ENCODE data around the gene RB1.

DNA sequence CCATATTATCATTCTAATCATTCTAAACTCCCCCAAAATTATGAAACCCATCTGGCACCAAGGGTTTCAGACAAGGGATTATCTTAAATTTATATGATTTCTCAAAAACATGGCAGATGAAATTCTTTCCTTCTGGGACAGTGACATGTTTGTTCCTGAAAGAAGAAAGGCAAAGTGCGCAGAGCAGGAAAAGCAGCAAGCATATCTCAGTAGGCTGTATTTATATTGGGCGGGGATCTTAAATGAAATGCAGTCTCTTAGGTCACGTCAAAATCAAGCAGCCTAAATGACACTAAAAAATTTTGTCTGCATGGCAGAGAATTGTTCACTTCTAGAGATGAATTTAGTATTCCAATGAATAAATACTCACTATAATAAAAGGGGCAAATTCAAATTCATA lies 180.0 kb downstream of the RB1 start:
- TF ChIP-seq, protein P1, sequence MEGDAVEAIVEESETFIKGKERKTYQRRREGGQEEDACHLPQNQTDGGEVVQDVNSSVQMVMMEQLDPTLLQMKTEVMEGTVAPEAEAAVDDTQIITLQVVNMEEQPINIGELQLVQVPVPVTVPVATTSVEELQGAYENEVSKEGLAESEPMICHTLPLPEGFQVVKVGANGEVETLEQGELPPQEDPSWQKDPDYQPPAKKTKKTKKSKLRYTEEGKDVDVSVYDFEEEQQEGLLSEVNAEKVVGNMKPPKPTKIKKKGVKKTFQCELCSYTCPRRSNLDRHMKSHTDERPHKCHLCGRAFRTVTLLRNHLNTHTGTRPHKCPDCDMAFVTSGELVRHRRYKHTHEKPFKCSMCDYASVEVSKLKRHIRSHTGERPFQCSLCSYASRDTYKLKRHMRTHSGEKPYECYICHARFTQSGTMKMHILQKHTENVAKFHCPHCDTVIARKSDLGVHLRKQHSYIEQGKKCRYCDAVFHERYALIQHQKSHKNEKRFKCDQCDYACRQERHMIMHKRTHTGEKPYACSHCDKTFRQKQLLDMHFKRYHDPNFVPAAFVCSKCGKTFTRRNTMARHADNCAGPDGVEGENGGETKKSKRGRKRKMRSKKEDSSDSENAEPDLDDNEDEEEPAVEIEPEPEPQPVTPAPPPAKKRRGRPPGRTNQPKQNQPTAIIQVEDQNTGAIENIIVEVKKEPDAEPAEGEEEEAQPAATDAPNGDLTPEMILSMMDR (conservative IDR thresholded peaks at IDR 0.05; ENCODE audit: low read depth in 2 of 2): no peak
- TF ChIP-seq EZH2phosphoT487 (IDR thresholded peaks at IDR 0.05; ENCODE audit: unreplicated experiment): no peak
- no peak for TF ChIP-seq EZH2 (IDR thresholded peaks at IDR 0.05; ENCODE audit: low read depth, unreplicated experiment)
- TF ChIP-seq POLR2AphosphoS5 (IDR thresholded peaks at IDR 0.05; ENCODE audit: low read depth): no peak
- TF ChIP-seq, protein P2, sequence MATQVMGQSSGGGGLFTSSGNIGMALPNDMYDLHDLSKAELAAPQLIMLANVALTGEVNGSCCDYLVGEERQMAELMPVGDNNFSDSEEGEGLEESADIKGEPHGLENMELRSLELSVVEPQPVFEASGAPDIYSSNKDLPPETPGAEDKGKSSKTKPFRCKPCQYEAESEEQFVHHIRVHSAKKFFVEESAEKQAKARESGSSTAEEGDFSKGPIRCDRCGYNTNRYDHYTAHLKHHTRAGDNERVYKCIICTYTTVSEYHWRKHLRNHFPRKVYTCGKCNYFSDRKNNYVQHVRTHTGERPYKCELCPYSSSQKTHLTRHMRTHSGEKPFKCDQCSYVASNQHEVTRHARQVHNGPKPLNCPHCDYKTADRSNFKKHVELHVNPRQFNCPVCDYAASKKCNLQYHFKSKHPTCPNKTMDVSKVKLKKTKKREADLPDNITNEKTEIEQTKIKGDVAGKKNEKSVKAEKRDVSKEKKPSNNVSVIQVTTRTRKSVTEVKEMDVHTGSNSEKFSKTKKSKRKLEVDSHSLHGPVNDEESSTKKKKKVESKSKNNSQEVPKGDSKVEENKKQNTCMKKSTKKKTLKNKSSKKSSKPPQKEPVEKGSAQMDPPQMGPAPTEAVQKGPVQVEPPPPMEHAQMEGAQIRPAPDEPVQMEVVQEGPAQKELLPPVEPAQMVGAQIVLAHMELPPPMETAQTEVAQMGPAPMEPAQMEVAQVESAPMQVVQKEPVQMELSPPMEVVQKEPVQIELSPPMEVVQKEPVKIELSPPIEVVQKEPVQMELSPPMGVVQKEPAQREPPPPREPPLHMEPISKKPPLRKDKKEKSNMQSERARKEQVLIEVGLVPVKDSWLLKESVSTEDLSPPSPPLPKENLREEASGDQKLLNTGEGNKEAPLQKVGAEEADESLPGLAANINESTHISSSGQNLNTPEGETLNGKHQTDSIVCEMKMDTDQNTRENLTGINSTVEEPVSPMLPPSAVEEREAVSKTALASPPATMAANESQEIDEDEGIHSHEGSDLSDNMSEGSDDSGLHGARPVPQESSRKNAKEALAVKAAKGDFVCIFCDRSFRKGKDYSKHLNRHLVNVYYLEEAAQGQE (IDR thresholded peaks at IDR 0.05; ENCODE audit: unreplicated experiment): no peak
- TF ChIP-seq, protein P3, sequence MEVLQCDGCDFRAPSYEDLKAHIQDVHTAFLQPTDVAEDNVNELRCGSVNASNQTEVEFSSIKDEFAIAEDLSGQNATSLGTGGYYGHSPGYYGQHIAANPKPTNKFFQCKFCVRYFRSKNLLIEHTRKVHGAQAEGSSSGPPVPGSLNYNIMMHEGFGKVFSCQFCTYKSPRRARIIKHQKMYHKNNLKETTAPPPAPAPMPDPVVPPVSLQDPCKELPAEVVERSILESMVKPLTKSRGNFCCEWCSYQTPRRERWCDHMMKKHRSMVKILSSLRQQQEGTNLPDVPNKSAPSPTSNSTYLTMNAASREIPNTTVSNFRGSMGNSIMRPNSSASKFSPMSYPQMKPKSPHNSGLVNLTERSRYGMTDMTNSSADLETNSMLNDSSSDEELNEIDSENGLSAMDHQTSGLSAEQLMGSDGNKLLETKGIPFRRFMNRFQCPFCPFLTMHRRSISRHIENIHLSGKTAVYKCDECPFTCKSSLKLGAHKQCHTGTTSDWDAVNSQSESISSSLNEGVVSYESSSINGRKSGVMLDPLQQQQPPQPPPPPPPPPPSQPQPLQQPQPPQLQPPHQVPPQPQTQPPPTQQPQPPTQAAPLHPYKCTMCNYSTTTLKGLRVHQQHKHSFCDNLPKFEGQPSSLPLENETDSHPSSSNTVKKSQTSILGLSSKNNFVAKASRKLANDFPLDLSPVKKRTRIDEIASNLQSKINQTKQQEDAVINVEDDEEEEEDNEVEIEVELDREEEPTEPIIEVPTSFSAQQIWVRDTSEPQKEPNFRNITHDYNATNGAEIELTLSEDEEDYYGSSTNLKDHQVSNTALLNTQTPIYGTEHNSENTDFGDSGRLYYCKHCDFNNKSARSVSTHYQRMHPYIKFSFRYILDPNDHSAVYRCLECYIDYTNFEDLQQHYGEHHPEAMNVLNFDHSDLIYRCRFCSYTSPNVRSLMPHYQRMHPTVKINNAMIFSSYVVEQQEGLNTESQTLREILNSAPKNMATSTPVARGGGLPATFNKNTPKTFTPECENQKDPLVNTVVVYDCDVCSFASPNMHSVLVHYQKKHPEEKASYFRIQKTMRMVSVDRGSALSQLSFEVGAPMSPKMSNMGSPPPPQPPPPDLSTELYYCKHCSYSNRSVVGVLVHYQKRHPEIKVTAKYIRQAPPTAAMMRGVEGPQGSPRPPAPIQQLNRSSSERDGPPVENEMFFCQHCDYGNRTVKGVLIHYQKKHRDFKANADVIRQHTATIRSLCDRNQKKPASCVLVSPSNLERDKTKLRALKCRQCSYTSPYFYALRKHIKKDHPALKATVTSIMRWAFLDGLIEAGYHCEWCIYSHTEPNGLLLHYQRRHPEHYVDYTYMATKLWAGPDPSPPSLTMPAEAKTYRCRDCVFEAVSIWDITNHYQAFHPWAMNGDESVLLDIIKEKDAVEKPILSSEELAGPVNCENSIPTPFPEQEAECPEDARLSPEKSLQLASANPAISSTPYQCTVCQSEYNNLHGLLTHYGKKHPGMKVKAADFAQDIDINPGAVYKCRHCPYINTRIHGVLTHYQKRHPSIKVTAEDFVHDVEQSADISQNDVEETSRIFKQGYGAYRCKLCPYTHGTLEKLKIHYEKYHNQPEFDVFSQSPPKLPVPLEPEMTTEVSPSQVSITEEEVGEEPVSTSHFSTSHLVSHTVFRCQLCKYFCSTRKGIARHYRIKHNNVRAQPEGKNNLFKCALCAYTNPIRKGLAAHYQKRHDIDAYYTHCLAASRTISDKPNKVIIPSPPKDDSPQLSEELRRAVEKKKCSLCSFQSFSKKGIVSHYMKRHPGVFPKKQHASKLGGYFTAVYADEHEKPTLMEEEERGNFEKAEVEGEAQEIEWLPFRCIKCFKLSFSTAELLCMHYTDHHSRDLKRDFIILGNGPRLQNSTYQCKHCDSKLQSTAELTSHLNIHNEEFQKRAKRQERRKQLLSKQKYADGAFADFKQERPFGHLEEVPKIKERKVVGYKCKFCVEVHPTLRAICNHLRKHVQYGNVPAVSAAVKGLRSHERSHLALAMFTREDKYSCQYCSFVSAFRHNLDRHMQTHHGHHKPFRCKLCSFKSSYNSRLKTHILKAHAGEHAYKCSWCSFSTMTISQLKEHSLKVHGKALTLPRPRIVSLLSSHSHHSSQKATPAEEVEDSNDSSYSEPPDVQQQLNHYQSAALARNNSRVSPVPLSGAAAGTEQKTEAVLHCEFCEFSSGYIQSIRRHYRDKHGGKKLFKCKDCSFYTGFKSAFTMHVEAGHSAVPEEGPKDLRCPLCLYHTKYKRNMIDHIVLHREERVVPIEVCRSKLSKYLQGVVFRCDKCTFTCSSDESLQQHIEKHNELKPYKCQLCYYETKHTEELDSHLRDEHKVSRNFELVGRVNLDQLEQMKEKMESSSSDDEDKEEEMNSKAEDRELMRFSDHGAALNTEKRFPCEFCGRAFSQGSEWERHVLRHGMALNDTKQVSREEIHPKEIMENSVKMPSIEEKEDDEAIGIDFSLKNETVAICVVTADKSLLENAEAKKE (CRISPR knock-in tag; IDR thresholded peaks at IDR 0.05): no peak
- no peak for TF ChIP-seq JUNB (IDR thresholded peaks at IDR 0.05; ENCODE audit: unreplicated experiment)

Measured in GM23338 (cell line).